NK-92 (cell line): ENCODE results near the gene TRAPPC5.
"Not testable (repeated sequence)": the region's sequence is repeated elsewhere in the genome, so short reads cannot be mapped to it uniquely, and the experiment has no call there.

Experiments used
- DNase-seq: peaks from one replicate; lab custom pipeline; 2025; ENCODE audit not compliant: unreplicated experiment; lab: John Stamatoyannopoulos, UW

The TRAPPC5 gene

GRCh38 chr19:7680606-7681339 lies at the start of gene TRAPPC5:
Gene TRAPPC5 (plus strand): TSS chr19:7680833. CDS start chr19:7682254, 1,421 bp downstream.
- no peak for DNase-seq

GRCh38 chr19:7631577-7631976 lies 49.1 kb upstream of the TRAPPC5 start:
- DNase-seq: no peak

GRCh38 chr19:7632340-7633203 lies 48.1 kb upstream of the TRAPPC5 start:
- no peak for DNase-seq

- no peak for DNase-seq
Observed at GRCh38 chr19:7633698-7634097, 46.9 kb upstream of the TRAPPC5 start, which contains the start of gene PCP2. Gene PCP2 (minus strand): TSS chr19:7633719. CDS start chr19:7633457, 262 bp downstream.

- no peak for DNase-seq
Observed at GRCh38 chr19:7635670-7636069, 45.0 kb upstream of the TRAPPC5 start.

- DNase-seq: no peak
Observed at GRCh38 chr19:7636317-7636690, 44.3 kb upstream of the TRAPPC5 start.

GRCh38 chr19:7636691-7637373 lies 43.8 kb upstream of the TRAPPC5 start, which contains the start of gene STXBP2:
Gene STXBP2 (plus strand): TSS chr19:7637110. CDS start chr19:7637150, 40 bp downstream.
- peak; percentile 60 for DNase-seq

- DNase-seq: no peak
Observed at GRCh38 chr19:7637374-7638256, 43.0 kb upstream of the TRAPPC5 start.

- no peak for DNase-seq
Observed at GRCh38 chr19:7638802-7639465, 41.7 kb upstream of the TRAPPC5 start.

- DNase-seq: no peak
Observed at GRCh38 chr19:7639863-7640348, 40.7 kb upstream of the TRAPPC5 start.

GRCh38 chr19:7640803-7641202 lies 39.8 kb upstream of the TRAPPC5 start:
- no peak for DNase-seq

GRCh38 chr19:7641290-7642276 lies 39.0 kb upstream of the TRAPPC5 start:
- DNase-seq: no peak

- DNase-seq: no peak
Observed at GRCh38 chr19:7642295-7643030, 38.2 kb upstream of the TRAPPC5 start.

- no peak for DNase-seq
Observed at GRCh38 chr19:7643031-7643415, 37.6 kb upstream of the TRAPPC5 start.

GRCh38 chr19:7643629-7644549 lies 36.7 kb upstream of the TRAPPC5 start:
- DNase-seq: not testable (repeated sequence)

- DNase-seq: no peak
Observed at GRCh38 chr19:7644550-7644877, 36.1 kb upstream of the TRAPPC5 start.

GRCh38 chr19:7645163-7645562 lies 35.5 kb upstream of the TRAPPC5 start:
- no peak for DNase-seq
